Measurements from ENCODE around the gene ATP9B.
"Not testable (repeated sequence)": the region's sequence is repeated elsewhere in the genome, so short reads cannot be mapped to it uniquely, and the experiment has no call there.

Gene ATP9B

GRCh38 chr18:79245517-79246001 lies 176.4 kb downstream of the ATP9B start:
- no peak for DNase-seq (ENCODE audit: low spot score)

GRCh38 chr18:79246309-79247108 lies 177.3 kb downstream of the ATP9B start:
- peak; percentile 81 for DNase-seq (ENCODE audit: low spot score)

GRCh38 chr18:79248495-79249060 lies 179.4 kb downstream of the ATP9B start:
- no peak for DNase-seq (ENCODE audit: low spot score)

GRCh38 chr18:79250301-79250981 lies 181.2 kb downstream of the ATP9B start:
- DNase-seq (ENCODE audit: low spot score) = no peak

GRCh38 chr18:79251021-79251420 lies 181.8 kb downstream of the ATP9B start:
- no peak for DNase-seq (ENCODE audit: low spot score)

GRCh38 chr18:79252904-79253633 lies 183.9 kb downstream of the ATP9B start:
- no peak for DNase-seq (ENCODE audit: low spot score)

GRCh38 chr18:79257480-79257879 lies 188.3 kb downstream of the ATP9B start:
- DNase-seq (ENCODE audit: low spot score) = no peak

- DNase-seq (ENCODE audit: low spot score) = no peak
These were observed 189.3 kb downstream of the ATP9B start for GRCh38 chr18:79258447-79258846.

GRCh38 chr18:79259218-79259617 lies 190.0 kb downstream of the ATP9B start:
- no peak for DNase-seq (ENCODE audit: low spot score)

GRCh38 chr18:79260023-79260422 lies 190.8 kb downstream of the ATP9B start:
- DNase-seq (ENCODE audit: low spot score) = no peak

GRCh38 chr18:79260510-79260909 lies 191.3 kb downstream of the ATP9B start:
- no peak for DNase-seq (ENCODE audit: low spot score)

GRCh38 chr18:79265068-79265467 lies 195.9 kb downstream of the ATP9B start:
- not testable (repeated sequence) for DNase-seq (ENCODE audit: low spot score)

- DNase-seq (ENCODE audit: low spot score) = not testable (repeated sequence)
These were observed 202.6 kb downstream of the ATP9B start for GRCh38 chr18:79271812-79272211.

GRCh38 chr18:79272916-79273315 lies 203.7 kb downstream of the ATP9B start:
- no peak for DNase-seq (ENCODE audit: low spot score)

GRCh38 chr18:79274823-79275222 lies 205.6 kb downstream of the ATP9B start:
- no peak for DNase-seq (ENCODE audit: low spot score)

GRCh38 chr18:79275461-79275860 lies 206.3 kb downstream of the ATP9B start:
- DNase-seq (ENCODE audit: low spot score) = no peak

- no peak for DNase-seq (ENCODE audit: low spot score)
These were observed 206.8 kb downstream of the ATP9B start for GRCh38 chr18:79275992-79276391.

GRCh38 chr18:79278896-79279295 lies 209.7 kb downstream of the ATP9B start:
- no peak for DNase-seq (ENCODE audit: low spot score)

GRCh38 chr18:79283131-79283810 lies 214.1 kb downstream of the ATP9B start:
- no peak for DNase-seq (ENCODE audit: low spot score)

- no peak for DNase-seq (ENCODE audit: low spot score)
These were observed 214.7 kb downstream of the ATP9B start for GRCh38 chr18:79283929-79284328.

GRCh38 chr18:79285191-79285590 lies 216.0 kb downstream of the ATP9B start:
- not testable (repeated sequence) for DNase-seq (ENCODE audit: low spot score)

GRCh38 chr18:79290409-79290808 lies 221.2 kb downstream of the ATP9B start:
- not testable (repeated sequence) for DNase-seq (ENCODE audit: low spot score)

Measured in left forelimb (tissue), 1 donor.